Activated CD4-positive, CD25-positive, alpha-beta regulatory T cell treated with anti-CD3 and anti-CD28 coated beads, Interleukin-2, amount 50 U/mL, for 24 hours (primary cell): ENCODE measurements around the gene POLH.
"Not testable (repeated sequence)": the region's sequence is repeated elsewhere in the genome, so short reads cannot be mapped to it uniquely, and the experiment has no call there.

ENCODE experiments used
- ATAC-seq, 2 donors: fragments of 150-1000 bp; cut with Tn5 transposase; one replicate each; pipeline ENCODE4 v1.10.0; 2021; ENCODE audit warnings: mild to moderate bottlenecking in 1 of 2, moderate library complexity in 1 of 2

Gene POLH

GRCh38 chr6:43575772-43576551, at the start of gene POLH, which contains the start of gene XPO5:
Gene POLH (plus strand): TSS chr6:43576185. CDS start chr6:43582320, 6,135 bp downstream.
Gene XPO5 (minus strand): TSS chr6:43576038. CDS start chr6:43575864, 174 bp downstream.
- ATAC-seq = peak; percentile 88 to 92

- ATAC-seq = no peak
Observed at GRCh38 chr6:43532201-43532600, 43.8 kb upstream of the POLH start.

GRCh38 chr6:43538986-43539385, 37.0 kb upstream of the POLH start:
- ATAC-seq = not testable (repeated sequence)

GRCh38 chr6:43539409-43539808, 36.6 kb upstream of the POLH start:
- not testable (repeated sequence) for ATAC-seq

- ATAC-seq = no peak
Observed at GRCh38 chr6:43540507-43540906, 35.5 kb upstream of the POLH start.

- ATAC-seq = no peak
Observed at GRCh38 chr6:43541774-43542471, 34.1 kb upstream of the POLH start.

- ATAC-seq = no peak
Observed at GRCh38 chr6:43544461-43544860, 31.5 kb upstream of the POLH start.

GRCh38 chr6:43547222-43547621, 28.8 kb upstream of the POLH start:
- no peak for ATAC-seq

GRCh38 chr6:43557620-43558019, 18.4 kb upstream of the POLH start:
- ATAC-seq = not testable (repeated sequence)

- ATAC-seq = no peak
Observed at GRCh38 chr6:43559328-43559727, 16.7 kb upstream of the POLH start.

GRCh38 chr6:43570876-43571441, 5.0 kb upstream of the POLH start:
- ATAC-seq = peak; percentile 57 to 78

- no peak for ATAC-seq
Observed at GRCh38 chr6:43572015-43572414, 4.0 kb upstream of the POLH start.

- peak in 1 of 2 donors; percentile 2 for ATAC-seq
Observed at GRCh38 chr6:43575105-43575771, 747 bp upstream of the POLH start.

GRCh38 chr6:43578748-43579147, 2.8 kb downstream of the POLH start:
- no peak for ATAC-seq

- no peak for ATAC-seq
Observed at GRCh38 chr6:43579171-43579570, 3.2 kb downstream of the POLH start.

GRCh38 chr6:43582911-43583310, 6.9 kb downstream of the POLH start:
- no peak for ATAC-seq

GRCh38 chr6:43584892-43585570, 9.0 kb downstream of the POLH start:
- peak; percentile 38 to 48 for ATAC-seq

- ATAC-seq = no peak
Observed at GRCh38 chr6:43588194-43588593, 12.2 kb downstream of the POLH start.

GRCh38 chr6:43589564-43589963, 13.6 kb downstream of the POLH start:
- ATAC-seq = not testable (repeated sequence)

- ATAC-seq = no peak
Observed at GRCh38 chr6:43593938-43594337, 18.0 kb downstream of the POLH start.

- no peak for ATAC-seq
Observed at GRCh38 chr6:43600595-43600994, 24.6 kb downstream of the POLH start.

GRCh38 chr6:43604174-43604573, 28.2 kb downstream of the POLH start:
- ATAC-seq = no peak
